ENCODE results near the gene TP53TG5.

TP53TG5 gene

GRCh38 chr20:45394221-45395113 is 16.3 kb upstream of the TP53TG5 start:
- no peak overlapping the region for H3K4me3 ChIP-seq (ENCODE audit: low read depth, low read length)
- DNase-seq (ENCODE audit: low read depth): no peak
- TF ChIP-seq CTCF (IDR thresholded peaks at IDR 0.05; ENCODE audit: low read depth, low read length, missing control alignments): no peak

- no peak for DNase-seq (ENCODE audit: low read depth)
- TF ChIP-seq CTCF (IDR thresholded peaks at IDR 0.05; ENCODE audit: low read depth, low read length, missing control alignments): no peak
- H3K4me3 ChIP-seq (ENCODE audit: low read depth, low read length): no peak overlapping the region
Observed at GRCh38 chr20:45392733-45393132, 14.6 kb upstream of the TP53TG5 start.

- no peak for TF ChIP-seq CTCF (IDR thresholded peaks at IDR 0.05; ENCODE audit: low read depth, low read length, missing control alignments)
Observed at GRCh38 chr20:45391559-45391958, 13.4 kb upstream of the TP53TG5 start.

GRCh38 chr20:45390931-45391330 is 12.8 kb upstream of the TP53TG5 start:
- no peak for TF ChIP-seq CTCF (IDR thresholded peaks at IDR 0.05; ENCODE audit: low read depth, low read length, missing control alignments)
- DNase-seq (ENCODE audit: low read depth): no peak
- H3K4me3 ChIP-seq (ENCODE audit: low read depth, low read length): no peak overlapping the region

More at GRCh38 chr20:45391559-45391958, 13.4 kb upstream of the TP53TG5 start:
- no peak overlapping the region for H3K4me3 ChIP-seq (ENCODE audit: low read depth, low read length)
- no peak for DNase-seq (ENCODE audit: low read depth)

- H3K4me3 ChIP-seq (ENCODE audit: low read depth, low read length): no peak overlapping the region
- DNase-seq (ENCODE audit: low read depth): no peak
- no peak for TF ChIP-seq CTCF (IDR thresholded peaks at IDR 0.05; ENCODE audit: low read depth, low read length, missing control alignments)
Observed at GRCh38 chr20:45387274-45387673, 9.1 kb upstream of the TP53TG5 start.

- no peak for DNase-seq (ENCODE audit: low read depth)
- no peak overlapping the region for H3K4me3 ChIP-seq (ENCODE audit: low read depth, low read length)
- no peak for TF ChIP-seq CTCF (IDR thresholded peaks at IDR 0.05; ENCODE audit: low read depth, low read length, missing control alignments)
Observed at GRCh38 chr20:45377269-45377668, 856 bp downstream of the TP53TG5 start.

- no peak for DNase-seq (ENCODE audit: low read depth)
- TF ChIP-seq CTCF (IDR thresholded peaks at IDR 0.05; ENCODE audit: low read depth, low read length, missing control alignments): no peak
- H3K4me3 ChIP-seq (ENCODE audit: low read depth, low read length): no peak overlapping the region
Observed at GRCh38 chr20:45374966-45375365, 3.2 kb downstream of the TP53TG5 start.

Data from GM12864 (cell line).